SJSA1 (cell line): ENCODE data around the gene CCDC116. TPM values are rescaled to one million over a fixed set of nuclear protein-coding genes. Genes with fewer than 3 reads are reported as not detected.

ENCODE experiments used
- DNase-seq, 2 experiments: peaks; one replicate each; pipeline ENCODE4 v3.0.0-alpha.2; 2015 to 2020; ENCODE audit warnings: low spot score in 2 of 2, low read depth in 1 of 2
- H3K27ac ChIP-seq: fragments of 250-450 bp; sonication (Bioruptor Pico); 2 replicates; pipeline ENCODE4 v1.5.1; 2020; ENCODE audit warnings: mild to moderate bottlenecking, moderate library complexity
- H3K27me3 ChIP-seq: fragments of 250-450 bp; sonication (Bioruptor Pico); replicated peaks from 2 replicates; pipeline ENCODE4 v1.5.1; 2020; ENCODE audit warnings: mild to moderate bottlenecking, moderate library complexity
- H3K36me3 ChIP-seq: fragments of 250-450 bp; sonication (Bioruptor Pico); 2 replicates; pipeline ENCODE4 v1.5.1; 2020; ENCODE audit warnings: mild to moderate bottlenecking
- H3K4me1 ChIP-seq: fragments of 250-450 bp; sonication (Bioruptor Pico); replicated peaks from 2 replicates; pipeline ENCODE4 v1.6.1; 2021; ENCODE audit warnings: mild to moderate bottlenecking
- H3K4me3 ChIP-seq: fragments of 250-450 bp; sonication (Bioruptor Pico); 2 replicates; pipeline ENCODE4 v1.5.1; 2020; ENCODE audit warnings: mild to moderate bottlenecking
- H3K9me3 ChIP-seq: fragments of 250-450 bp; sonication (Bioruptor Pico); replicated peaks from 2 replicates; pipeline ENCODE4 v1.5.1; 2020; ENCODE audit warnings: mild to moderate bottlenecking
- total RNA-seq: library from RNA; depleted of rRNA; stranded (reverse); fragments of >200 nt; shearing (Covaris generic); gene quantifications from 2 replicates; pipeline ENCODE4 v1.2.3, GENCODE V29; 2014

The CCDC116 gene
- total RNA-seq, 1 experiment from 2014 or later, result 0.13 TPM

GRCh38 chr22:21622011-21622918 is 10.3 kb upstream of the CCDC116 start:
- DNase-seq, result no peak
- Histone ChIP-seq H3K36me3 (peaks cover 84% of the 10 kb centered on the region), H3K27me3 (no peaks in the 10 kb centered on the region), H3K4me1 (peaks cover 8% of the 10 kb centered on the region), H3K27ac (no peak overlapping the region), H3K9me3 (no peaks in the 10 kb centered on the region), H3K4me3 (no peak overlapping the region)

GRCh38 chr22:21622919-21623647 is 9.5 kb upstream of the CCDC116 start:
- Histone ChIP-seq H3K36me3 (peaks cover 82% of the 10 kb centered on the region), H3K4me3 (no peak overlapping the region), H3K4me1 (peaks cover 8% of the 10 kb centered on the region), H3K27ac (no peak overlapping the region), H3K9me3 (no peaks in the 10 kb centered on the region), H3K27me3 (no peaks in the 10 kb centered on the region)
- DNase-seq, result no peak

- Histone ChIP-seq H3K27me3 (no peaks in the 10 kb centered on the region), H3K9me3 (no peaks in the 10 kb centered on the region), H3K27ac (no peak overlapping the region), H3K4me3 (no peak overlapping the region), H3K4me1 (peaks cover 8% of the 10 kb centered on the region), H3K36me3 (peaks cover 84% of the 10 kb centered on the region)
- DNase-seq, result no peak
Observed at GRCh38 chr22:21623648-21623970, 9.0 kb upstream of the CCDC116 start.

- no peak for DNase-seq
- H3K27ac ChIP-seq, result no peak overlapping the region
- peaks cover 84% of the 10 kb centered on the region for H3K36me3 ChIP-seq
- no peak overlapping the region for H3K4me3 ChIP-seq
- H3K27me3 ChIP-seq, result no peaks in the 10 kb centered on the region
- H3K4me1 ChIP-seq, result peaks cover 12% of the 10 kb centered on the region
- H3K9me3 ChIP-seq, result peaks cover 3% of the 10 kb centered on the region
Observed at GRCh38 chr22:21624120-21624879, 8.3 kb upstream of the CCDC116 start.

GRCh38 chr22:21624880-21625791 is 7.4 kb upstream of the CCDC116 start:
- Histone ChIP-seq H3K4me3 (no peak overlapping the region), H3K4me1 (peaks cover 9% of the 10 kb centered on the region), H3K9me3 (peaks cover 6% of the 10 kb centered on the region), H3K27ac (no peak overlapping the region), H3K36me3 (peaks cover 80% of the 10 kb centered on the region), H3K27me3 (no peaks in the 10 kb centered on the region)
- DNase-seq, result no peak

GRCh38 chr22:21626073-21626734 is 6.4 kb upstream of the CCDC116 start:
- H3K36me3 ChIP-seq, result peaks cover 71% of the 10 kb centered on the region
- H3K27me3 ChIP-seq, result no peaks in the 10 kb centered on the region
- H3K4me1 ChIP-seq, result peaks cover 9% of the 10 kb centered on the region
- H3K4me3 ChIP-seq, result no peak overlapping the region
- H3K9me3 ChIP-seq, result peaks cover 6% of the 10 kb centered on the region
- no peak for DNase-seq
- no peak overlapping the region for H3K27ac ChIP-seq

- Histone ChIP-seq H3K27ac (no peak overlapping the region), H3K4me3 (no peak overlapping the region), H3K36me3 (peaks cover 66% of the 10 kb centered on the region), H3K27me3 (no peaks in the 10 kb centered on the region), H3K4me1 (peaks cover 9% of the 10 kb centered on the region), H3K9me3 (peaks cover 6% of the 10 kb centered on the region)
- DNase-seq, result no peak
Observed at GRCh38 chr22:21626735-21627469, 5.7 kb upstream of the CCDC116 start.

GRCh38 chr22:21628386-21629254 is 3.9 kb upstream of the CCDC116 start:
- peaks cover 6% of the 10 kb centered on the region for H3K9me3 ChIP-seq
- DNase-seq, result no peak
- H3K27ac ChIP-seq, result peak overlapping the region; percentile 75
- peaks cover 9% of the 10 kb centered on the region for H3K4me1 ChIP-seq
- H3K4me3 ChIP-seq, result peak overlapping the region; percentile 90
- H3K27me3 ChIP-seq, result no peaks in the 10 kb centered on the region
- peaks cover 49% of the 10 kb centered on the region for H3K36me3 ChIP-seq

GRCh38 chr22:21629255-21630149 is 3.1 kb upstream of the CCDC116 start, which contains the start of gene YDJC:
Gene YDJC, minus strand, starts transcription at chr22:21630022. Its CDS starts 8 bp downstream, at chr22:21630014.
- Histone ChIP-seq H3K27me3 (no peaks in the 10 kb centered on the region), H3K4me1 (peaks cover 9% of the 10 kb centered on the region), H3K4me3 (peak within 1 kb of the TSS; percentile 90), H3K27ac (peak within 1 kb of the TSS; percentile 75), H3K36me3 (peaks cover 40% of the 10 kb centered on the region), H3K9me3 (peaks cover 6% of the 10 kb centered on the region)
- peak; percentile 85 to 94 for DNase-seq

- H3K4me3 ChIP-seq, result no peak overlapping the region
- H3K27ac ChIP-seq, result no peak overlapping the region
- H3K27me3 ChIP-seq, result no peaks in the 10 kb centered on the region
- H3K36me3 ChIP-seq, result peaks cover 28% of the 10 kb centered on the region
- DNase-seq, result no peak
- H3K4me1 ChIP-seq, result peaks cover 9% of the 10 kb centered on the region
- H3K9me3 ChIP-seq, result peaks cover 6% of the 10 kb centered on the region
Observed at GRCh38 chr22:21631025-21631424, 1.5 kb upstream of the CCDC116 start.

GRCh38 chr22:21632931-21633330 is 371 bp downstream of the CCDC116 start:
- Histone ChIP-seq H3K4me3 (no peak overlapping the region), H3K4me1 (peaks cover 9% of the 10 kb centered on the region), H3K9me3 (peaks cover 6% of the 10 kb centered on the region), H3K27me3 (no peaks in the 10 kb centered on the region), H3K36me3 (peaks cover 17% of the 10 kb centered on the region), H3K27ac (no peak overlapping the region)
- DNase-seq, result no peak
